Activated naive CD4-positive, alpha-beta T cell treated with anti-CD3 and anti-CD28 coated beads, Interleukin-2, amount 50 U/mL, for 24 hours (primary cell): ENCODE results near the gene LIX1.
A peak's percentile ranks its signal among the peaks of the same experiment; 100 is the strongest.
"Not testable (repeated sequence)": the region's sequence is repeated elsewhere in the genome, so short reads cannot be mapped to it uniquely, and the experiment has no call there.

Source experiments
- H3K27ac Mint-ChIP-seq: one replicate; pipeline ENCODE4 v1.8.0; 2021; ENCODE audit warnings: mild to moderate bottlenecking, mixed read lengths
- H3K27me3 Mint-ChIP-seq: one replicate; pipeline ENCODE4 v1.8.0; 2021; ENCODE audit warnings: mixed read lengths
- H3K36me3 Mint-ChIP-seq: one replicate; pipeline ENCODE4 v1.8.0; 2021; ENCODE audit warnings: mixed read lengths
- H3K4me1 Mint-ChIP-seq: one replicate; pipeline ENCODE4 v1.8.0; 2021; ENCODE audit warnings: mixed read lengths
- H3K4me3 Mint-ChIP-seq: one replicate; pipeline ENCODE4 v1.8.0; 2021; ENCODE audit warnings: mild to moderate bottlenecking, mixed read lengths
- H3K9me3 Mint-ChIP-seq: one replicate; pipeline ENCODE4 v1.8.0; 2021; ENCODE audit warnings: mixed read lengths

Gene LIX1

GRCh38 chr5:97098922-97099321, 43.5 kb downstream of the LIX1 start:
- Mint-ChIP-seq H3K4me3 (no peak overlapping the region), H3K9me3 (no peaks in the 10 kb centered on the region), H3K36me3 (peaks cover 1% of the 10 kb centered on the region), H3K27me3 (no peaks in the 10 kb centered on the region), H3K27ac (peak overlapping the region; percentile 75), H3K4me1 (peaks cover 8% of the 10 kb centered on the region)

- Mint-ChIP-seq H3K27ac (no peak overlapping the region), H3K9me3 (no peaks in the 10 kb centered on the region), H3K4me3 (no peak overlapping the region), H3K27me3 (no peaks in the 10 kb centered on the region), H3K4me1 (peaks cover 8% of the 10 kb centered on the region), H3K36me3 (peaks cover 1% of the 10 kb centered on the region)
These were observed 44.8 kb downstream of the LIX1 start for GRCh38 chr5:97097326-97098230.

GRCh38 chr5:97096846-97097245, 45.6 kb downstream of the LIX1 start:
- Mint-ChIP-seq H3K36me3 (peaks cover 1% of the 10 kb centered on the region), H3K27me3 (no peaks in the 10 kb centered on the region), H3K27ac (no peak overlapping the region), H3K4me1 (peaks cover 8% of the 10 kb centered on the region), H3K9me3 (no peaks in the 10 kb centered on the region), H3K4me3 (no peak overlapping the region)

- H3K4me3 Mint-ChIP-seq = no peak overlapping the region
- H3K4me1 Mint-ChIP-seq = peaks cover 8% of the 10 kb centered on the region
- no peak overlapping the region for H3K27ac Mint-ChIP-seq
- H3K9me3 Mint-ChIP-seq = no peaks in the 10 kb centered on the region
- H3K36me3 Mint-ChIP-seq = peaks cover 1% of the 10 kb centered on the region
- no peaks in the 10 kb centered on the region for H3K27me3 Mint-ChIP-seq
These were observed 46.2 kb downstream of the LIX1 start for GRCh38 chr5:97096191-97096590.

- Mint-ChIP-seq H3K36me3 (peaks cover 1% of the 10 kb centered on the region), H3K27ac (no peak overlapping the region), H3K4me3 (no peak overlapping the region), H3K27me3 (no peaks in the 10 kb centered on the region), H3K9me3 (no peaks in the 10 kb centered on the region), H3K4me1 (peaks cover 8% of the 10 kb centered on the region)
These were observed 47.1 kb downstream of the LIX1 start for GRCh38 chr5:97095318-97095732.

- H3K36me3 Mint-ChIP-seq = no peaks in the 10 kb centered on the region
- no peak overlapping the region for H3K4me3 Mint-ChIP-seq
- H3K27me3 Mint-ChIP-seq = no peaks in the 10 kb centered on the region
- H3K4me1 Mint-ChIP-seq = peaks cover 8% of the 10 kb centered on the region
- no peak overlapping the region for H3K27ac Mint-ChIP-seq
- no peaks in the 10 kb centered on the region for H3K9me3 Mint-ChIP-seq
These were observed 47.7 kb downstream of the LIX1 start for GRCh38 chr5:97094579-97095317.

- Mint-ChIP-seq H3K27me3 (no peaks in the 10 kb centered on the region), H3K9me3 (no peaks in the 10 kb centered on the region), H3K4me3 (no peak overlapping the region), H3K27ac (no peak overlapping the region), H3K4me1 (peaks cover 8% of the 10 kb centered on the region), H3K36me3 (no peaks in the 10 kb centered on the region)
These were observed 49.2 kb downstream of the LIX1 start for GRCh38 chr5:97093193-97093592.

- no peak overlapping the region for H3K27ac Mint-ChIP-seq
- H3K4me3 Mint-ChIP-seq = no peak overlapping the region
- no peaks in the 10 kb centered on the region for H3K9me3 Mint-ChIP-seq
- H3K27me3 Mint-ChIP-seq = no peaks in the 10 kb centered on the region
- no peaks in the 10 kb centered on the region for H3K36me3 Mint-ChIP-seq
- peaks cover 8% of the 10 kb centered on the region for H3K4me1 Mint-ChIP-seq
These were observed 51.5 kb downstream of the LIX1 start for GRCh38 chr5:97090944-97091343.

GRCh38 chr5:97089149-97089801, 53.1 kb downstream of the LIX1 start:
- Mint-ChIP-seq H3K4me3 (no peak overlapping the region), H3K27ac (peak overlapping the region; percentile 3), H3K27me3 (no peaks in the 10 kb centered on the region), H3K9me3 (no peaks in the 10 kb centered on the region), H3K36me3 (no peaks in the 10 kb centered on the region), H3K4me1 (no peaks in the 10 kb centered on the region)

- Mint-ChIP-seq H3K4me1 (no peaks in the 10 kb centered on the region), H3K36me3 (no peaks in the 10 kb centered on the region), H3K27me3 (no peaks in the 10 kb centered on the region), H3K27ac (no peak overlapping the region), H3K9me3 (no peaks in the 10 kb centered on the region), H3K4me3 (no peak overlapping the region)
These were observed 53.6 kb downstream of the LIX1 start for GRCh38 chr5:97088774-97089148.

- no peaks in the 10 kb centered on the region for H3K9me3 Mint-ChIP-seq
- H3K27ac Mint-ChIP-seq = no peak overlapping the region
- peaks cover 4% of the 10 kb centered on the region for H3K4me1 Mint-ChIP-seq
- H3K4me3 Mint-ChIP-seq = no peak overlapping the region
- H3K36me3 Mint-ChIP-seq = no peaks in the 10 kb centered on the region
- no peaks in the 10 kb centered on the region for H3K27me3 Mint-ChIP-seq
These were observed 55.3 kb downstream of the LIX1 start for GRCh38 chr5:97087138-97087537.

GRCh38 chr5:97085459-97086181, 56.8 kb downstream of the LIX1 start:
- Mint-ChIP-seq H3K36me3 (no peaks in the 10 kb centered on the region), H3K27ac (no peak overlapping the region), H3K27me3 (no peaks in the 10 kb centered on the region), H3K4me3 (no peak overlapping the region), H3K9me3 (no peaks in the 10 kb centered on the region), H3K4me1 (peaks cover 9% of the 10 kb centered on the region)

GRCh38 chr5:97084782-97085458, 57.5 kb downstream of the LIX1 start:
- H3K4me1 Mint-ChIP-seq, H3K9me3 Mint-ChIP-seq, H3K27me3 Mint-ChIP-seq, H3K4me3 Mint-ChIP-seq, H3K36me3 Mint-ChIP-seq, H3K27ac Mint-ChIP-seq: not testable (repeated sequence)

GRCh38 chr5:97078958-97079743, 63.3 kb downstream of the LIX1 start:
- Mint-ChIP-seq H3K4me1 (peaks cover 19% of the 10 kb centered on the region), H3K27ac (no peak overlapping the region), H3K9me3 (no peaks in the 10 kb centered on the region), H3K4me3 (no peak overlapping the region), H3K36me3 (no peaks in the 10 kb centered on the region), H3K27me3 (no peaks in the 10 kb centered on the region)
